ENCODE results near the gene ACRV1. TPM values are rescaled to one million over a fixed set of nuclear protein-coding genes. Genes with fewer than 3 reads are reported as not detected.

Gene ACRV1
- total and polyA plus RNA-seq, 12 donors = not detected

- TF ChIP-seq CTCF (IDR thresholded peaks at IDR 0.05) = no peak
- intact Hi-C loops (cut with DNase I) = loop anchor here in 6 of 10 donors (5.0 to 10.0 kb wide), 4 partner anchors 50 to 263 kb away; partner anchors contain the start of genes HYLS1 (in 2 of the 6) and EI24 (in 1 of the 6)
- ATAC-seq (no peak), DNase-seq (no peak)
- H3K4me1 ChIP-seq = peaks cover 0 to 24% (median 20%) of the 10 kb centered on the region in 9 donors
- no peak overlapping the region for H3K27ac ChIP-seq
- peaks cover 0 to 58% (median 45%) of the 10 kb centered on the region in 9 donors for H3K36me3 ChIP-seq
- H3K9me3 ChIP-seq = no peaks in the 10 kb centered on the region
- H3K27me3 ChIP-seq = no peaks in the 10 kb centered on the region
- no peak overlapping the region for H3K4me3 ChIP-seq
- 74 to 84% methylated on average over 2 of the region's 2 CpGs for WGBS, 2 donors
Observed at GRCh38 chr11:125621995-125622394, 58.7 kb downstream of the ACRV1 start.

Other genes starting within 250 kb of the ACRV1 start
- 10 to 100 TPM; 18.3 to 53.0 (median 33.2) TPM for gene FEZ1, start 184.6 kb downstream of the ACRV1 start, total RNA-seq
- 10 to 100 TPM; 18.4 to 18.7 TPM for gene FEZ1, start 184.6 kb downstream of the ACRV1 start, polyA plus RNA-seq
- gene EI24, start 111.4 kb downstream of the ACRV1 start, total RNA-seq = 10 to 100 TPM; 43.3 to 73.7 (median 51.5) TPM
- 10 to 100 TPM; 16.5 to 72.9 TPM for gene EI24, start 111.4 kb downstream of the ACRV1 start, polyA plus RNA-seq
- gene STT3A, start 88.0 kb downstream of the ACRV1 start, total RNA-seq = 10 to 100 TPM; 52.1 to 83.9 (median 58.5) TPM
- 10 to 100 TPM; 19.5 to 61.0 TPM for gene STT3A, start 88.0 kb downstream of the ACRV1 start, polyA plus RNA-seq
- 1 to 10 TPM in 8 of 10 donors, under 1 TPM in 2; 0.93 to 3.8 (median 1.3) TPM for gene CHEK1, start 55.7 kb downstream of the ACRV1 start, total RNA-seq
- gene CHEK1, start 55.7 kb downstream of the ACRV1 start, polyA plus RNA-seq = under 1 TPM; 0.64 to 0.73 TPM
- not detected for gene PATE1, start 65.4 kb upstream of the ACRV1 start, total RNA-seq
- gene PATE1, start 65.4 kb upstream of the ACRV1 start, polyA plus RNA-seq = not detected
- gene PATE2, start 98.0 kb upstream of the ACRV1 start, total RNA-seq = not detected
- gene PATE2, start 98.0 kb upstream of the ACRV1 start, polyA plus RNA-seq = not detected
- not detected for gene PATE3, start 107.3 kb upstream of the ACRV1 start, total RNA-seq
- gene PATE3, start 107.3 kb upstream of the ACRV1 start, polyA plus RNA-seq = not detected
- gene PATE4, start 152.5 kb upstream of the ACRV1 start, total RNA-seq = not detected
- gene PATE4, start 152.5 kb upstream of the ACRV1 start, polyA plus RNA-seq = not detected
- gene HYLS1, start 206.8 kb upstream of the ACRV1 start, total RNA-seq = 1 to 10 TPM; 2.0 to 6.4 (median 3.8) TPM
- 1 to 10 TPM; 2.5 to 3.1 TPM for gene HYLS1, start 206.8 kb upstream of the ACRV1 start, polyA plus RNA-seq
- gene PUS3, start 222.4 kb upstream of the ACRV1 start, total RNA-seq = 10 to 100 TPM in 1 of 10 donors, 1 to 10 TPM in 9; 4.9 to 12.4 (median 7.7) TPM
- 1 to 10 TPM; 7.2 to 8.0 TPM for gene PUS3, start 222.4 kb upstream of the ACRV1 start, polyA plus RNA-seq
- gene DDX25, start 223.7 kb upstream of the ACRV1 start, total RNA-seq = not detected
- under 1 TPM in 1 of 2 donors, not detected in 1; 0.01 TPM for gene DDX25, start 223.7 kb upstream of the ACRV1 start, polyA plus RNA-seq